ENCODE results near the gene SPOCK2. TPM values are rescaled to one million over a fixed set of nuclear protein-coding genes. Genes with fewer than 3 reads are reported as not detected.

Gene SPOCK2
- total RNA-seq, 3 donors from 2014 or later: 74.7 to 85.7 (median 83.2) TPM

DNA sequence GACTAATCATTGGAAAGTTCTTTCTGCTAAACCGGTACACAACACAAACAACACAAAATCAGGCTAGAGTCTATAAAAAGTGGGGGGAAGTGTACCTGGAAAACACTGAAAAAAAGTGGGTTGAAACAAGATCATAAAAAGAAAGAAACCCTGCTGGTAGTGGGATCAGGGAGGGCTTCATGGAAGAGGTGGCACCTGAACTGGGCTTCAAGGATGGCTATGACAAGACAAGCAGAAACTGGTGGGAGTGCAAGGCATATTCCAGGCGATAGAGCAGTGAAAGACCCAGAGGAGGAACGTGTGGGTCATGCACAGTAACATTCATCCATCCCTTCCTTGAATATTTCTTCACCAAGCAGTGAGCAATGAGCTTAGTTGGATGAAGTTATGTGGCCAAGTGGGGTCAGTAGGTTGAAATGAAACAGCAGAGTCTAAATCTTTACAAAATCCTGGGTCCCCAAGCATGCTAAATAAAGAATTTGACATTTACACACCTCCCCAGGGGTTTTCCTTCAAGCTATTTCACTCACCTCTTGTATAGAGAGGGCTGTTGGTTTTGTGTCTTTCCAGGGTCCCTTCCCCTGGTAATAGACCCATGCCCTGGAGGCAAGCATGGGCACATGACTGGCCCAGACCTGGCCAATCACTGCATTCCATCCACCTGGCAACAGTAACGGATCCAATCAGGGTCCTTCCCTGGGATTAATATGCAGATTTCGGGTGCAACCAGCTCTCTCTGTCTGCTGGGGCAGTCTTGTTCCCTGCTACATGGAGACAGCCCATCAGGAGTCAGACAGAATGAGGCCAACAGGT, 38.2 kb downstream of the SPOCK2 start:
- H3K27me3 Mint-ChIP-seq (ENCODE audit: low read depth): no peaks in the 10 kb centered on the region
- no peaks in the 10 kb centered on the region for H3K9me3 Mint-ChIP-seq
- DNase-seq (no peak), ATAC-seq (no peak)
- H3K36me3 Mint-ChIP-seq (ENCODE audit: insufficient read depth): no peaks in the 10 kb centered on the region
- H3K4me3 Mint-ChIP-seq: no peak overlapping the region
- H3K4me1 Mint-ChIP-seq (ENCODE audit: low read depth): peaks cover 5% of the 10 kb centered on the region

DNA sequence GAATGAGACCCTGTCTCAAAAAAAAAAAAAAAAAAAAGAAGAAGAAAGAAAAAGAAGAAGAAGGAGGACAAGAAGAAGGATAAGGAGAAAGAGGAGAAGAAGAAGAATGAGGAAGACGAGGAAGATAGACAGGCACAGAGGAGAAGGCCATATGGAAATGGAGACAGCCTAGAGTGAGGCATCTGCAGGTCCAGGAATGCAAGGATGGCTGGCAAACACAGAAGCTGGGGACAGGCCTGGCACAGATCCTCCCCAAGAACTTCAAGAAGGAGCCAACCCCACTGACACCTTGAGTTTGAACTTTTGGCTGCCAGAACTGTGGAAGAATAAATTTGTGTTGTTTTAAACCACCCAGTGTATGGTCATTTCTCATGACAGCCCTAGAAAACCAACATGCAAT, 38.9 kb downstream of the SPOCK2 start:
- no peak overlapping the region for H3K4me3 Mint-ChIP-seq
- DNase-seq: no peak
- H3K27me3 Mint-ChIP-seq (ENCODE audit: low read depth): no peaks in the 10 kb centered on the region
- no peaks in the 10 kb centered on the region for H3K36me3 Mint-ChIP-seq (ENCODE audit: insufficient read depth)
- ATAC-seq: no peak
- no peaks in the 10 kb centered on the region for H3K9me3 Mint-ChIP-seq
- H3K4me1 Mint-ChIP-seq (ENCODE audit: low read depth): peaks cover 5% of the 10 kb centered on the region

DNA sequence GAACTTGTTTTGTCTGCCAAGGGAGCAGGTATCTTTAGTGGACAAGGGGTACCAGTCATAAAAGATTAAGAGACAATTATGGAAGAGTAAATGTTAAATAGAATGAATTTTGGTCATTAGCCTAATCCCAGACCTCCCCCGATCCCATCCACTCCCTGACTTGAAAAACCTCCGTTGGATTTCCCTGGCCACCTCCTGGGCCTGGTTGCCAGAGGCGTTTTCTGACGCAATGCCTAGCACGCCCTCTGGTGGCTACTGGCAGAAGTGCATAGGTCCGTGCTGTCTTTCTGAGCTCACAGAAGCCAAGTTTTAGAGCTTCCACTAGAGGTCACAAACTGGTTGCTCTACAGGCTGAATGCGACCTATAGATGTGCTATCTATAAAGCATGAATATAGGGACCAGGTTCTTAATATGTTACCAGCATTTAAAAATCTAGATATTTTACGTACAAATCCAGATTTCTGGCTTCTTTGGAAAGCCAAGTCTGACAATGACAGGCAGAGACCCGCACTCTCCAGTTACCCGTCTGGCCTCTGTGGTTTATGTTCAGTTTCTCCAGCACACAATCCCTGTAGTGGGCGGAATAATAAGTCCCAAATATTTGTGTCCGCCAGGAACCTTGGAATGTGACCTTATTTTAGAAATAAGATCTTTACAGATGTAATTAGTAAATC, 39.8 kb downstream of the SPOCK2 start:
- peak; percentile 94 for DNase-seq
- no peak overlapping the region for H3K4me3 Mint-ChIP-seq
- ATAC-seq: peak; percentile 94 to 95
- H3K36me3 Mint-ChIP-seq (ENCODE audit: insufficient read depth): no peaks in the 10 kb centered on the region
- no peaks in the 10 kb centered on the region for H3K27me3 Mint-ChIP-seq (ENCODE audit: low read depth)
- no peaks in the 10 kb centered on the region for H3K9me3 Mint-ChIP-seq
- H3K4me1 Mint-ChIP-seq (ENCODE audit: low read depth): peaks cover 5% of the 10 kb centered on the region

DNA sequence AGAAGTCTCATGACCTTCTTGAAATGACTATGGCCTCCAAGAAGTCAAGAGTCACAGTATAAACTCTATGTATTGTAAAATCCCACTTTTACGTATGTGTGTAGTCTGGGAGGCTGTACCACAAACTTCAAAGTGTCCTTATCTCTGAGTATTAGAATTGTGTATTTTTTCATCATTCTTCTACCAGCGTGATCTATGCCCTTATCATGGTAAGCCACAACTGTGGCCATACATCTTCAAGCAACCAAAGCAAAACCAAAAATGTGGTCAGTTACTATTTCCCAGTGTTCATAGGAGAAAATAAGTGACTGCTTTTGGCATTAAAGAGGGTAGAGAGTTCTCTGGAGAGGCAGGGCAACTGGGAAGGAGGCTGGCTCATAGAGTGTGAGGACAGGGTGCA, 42.8 kb downstream of the SPOCK2 start:
- H3K27me3 Mint-ChIP-seq (ENCODE audit: low read depth): no peaks in the 10 kb centered on the region
- H3K9me3 Mint-ChIP-seq: no peaks in the 10 kb centered on the region
- ATAC-seq (no peak), DNase-seq (no peak)
- no peaks in the 10 kb centered on the region for H3K36me3 Mint-ChIP-seq (ENCODE audit: insufficient read depth)
- no peak overlapping the region for H3K4me3 Mint-ChIP-seq
- peaks cover 5% of the 10 kb centered on the region for H3K4me1 Mint-ChIP-seq (ENCODE audit: low read depth)

DNA sequence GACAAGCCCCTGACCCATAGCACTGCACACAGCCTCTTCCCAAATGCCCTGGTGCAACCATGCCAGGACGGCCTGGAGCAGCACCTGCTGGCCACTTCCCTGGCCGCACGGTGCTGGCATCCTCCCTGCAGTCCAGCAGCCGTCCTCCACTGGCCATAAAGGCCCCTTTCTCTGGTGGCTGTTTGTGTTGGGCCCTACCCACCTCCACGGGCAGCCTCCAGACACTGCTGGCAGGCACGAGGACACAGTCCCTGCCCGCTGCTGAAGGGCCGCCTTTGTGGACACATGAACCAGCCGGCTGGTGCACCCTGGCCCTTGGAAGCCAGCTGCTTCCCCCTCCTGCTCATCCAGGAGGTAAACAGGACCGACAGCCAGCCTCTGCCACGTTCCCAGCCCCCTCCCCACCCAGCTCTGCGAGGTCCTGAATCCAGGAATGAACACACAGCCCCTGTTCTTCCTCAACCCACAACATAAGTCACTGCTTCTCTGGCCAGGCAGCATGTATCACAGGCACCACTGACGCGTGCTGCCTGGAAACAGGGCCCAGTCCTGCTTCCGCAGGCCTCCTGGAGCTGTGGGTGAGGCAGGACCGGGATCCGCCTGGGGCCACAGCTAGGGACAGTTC, 43.8 kb downstream of the SPOCK2 start:
- DNase-seq (no peak), ATAC-seq (no peak)
- no peaks in the 10 kb centered on the region for H3K9me3 Mint-ChIP-seq
- H3K4me1 Mint-ChIP-seq (ENCODE audit: low read depth): peaks cover 5% of the 10 kb centered on the region
- H3K4me3 Mint-ChIP-seq: no peak overlapping the region
- H3K36me3 Mint-ChIP-seq (ENCODE audit: insufficient read depth): no peaks in the 10 kb centered on the region
- H3K27me3 Mint-ChIP-seq (ENCODE audit: low read depth): no peaks in the 10 kb centered on the region

DNA sequence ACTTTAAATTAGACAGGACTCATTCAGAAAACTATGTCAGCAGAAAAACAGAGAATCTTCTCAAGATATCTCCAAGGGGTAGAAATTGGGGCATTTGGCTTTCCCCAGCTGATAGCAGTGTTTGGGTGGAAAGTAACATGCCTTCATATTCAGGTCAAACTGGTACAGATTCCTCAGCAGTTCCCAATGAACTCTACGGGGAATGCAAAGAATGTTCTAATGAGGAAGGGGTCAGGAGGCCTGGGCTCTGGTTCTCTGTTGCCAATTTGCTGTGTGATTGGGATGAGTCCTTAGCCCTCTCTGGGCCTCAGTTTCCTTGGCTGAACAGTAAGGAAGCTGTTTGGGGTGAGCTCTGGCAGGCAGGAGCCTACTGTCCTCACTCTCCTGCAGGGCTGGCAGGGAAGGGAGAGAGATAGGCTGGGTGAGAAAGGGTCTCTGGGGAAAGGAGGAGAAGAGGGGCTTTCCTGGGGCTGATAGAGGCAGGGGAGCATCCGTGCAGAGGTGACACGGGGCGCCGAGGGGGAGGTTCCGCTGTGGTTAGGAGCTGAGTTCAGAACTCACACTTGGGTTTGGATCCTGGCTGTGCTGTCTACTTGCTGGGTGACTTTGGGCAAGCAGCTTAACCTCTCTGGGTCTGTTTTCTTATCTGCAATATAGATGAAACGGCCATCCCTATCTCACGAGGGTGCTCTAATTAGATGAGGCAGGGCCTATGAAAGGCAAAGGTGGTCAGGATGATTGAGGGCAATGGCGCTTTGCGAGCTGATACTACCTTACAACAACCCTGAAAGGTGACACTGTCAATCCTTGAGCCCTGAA, 45.1 kb downstream of the SPOCK2 start:
- H3K36me3 Mint-ChIP-seq (ENCODE audit: insufficient read depth): no peaks in the 10 kb centered on the region
- DNase-seq (no peak), ATAC-seq (no peak)
- no peaks in the 10 kb centered on the region for H3K9me3 Mint-ChIP-seq
- H3K4me3 Mint-ChIP-seq: no peak overlapping the region
- H3K4me1 Mint-ChIP-seq (ENCODE audit: low read depth): peaks cover under 1% of the 10 kb centered on the region
- no peaks in the 10 kb centered on the region for H3K27me3 Mint-ChIP-seq (ENCODE audit: low read depth)

DNA sequence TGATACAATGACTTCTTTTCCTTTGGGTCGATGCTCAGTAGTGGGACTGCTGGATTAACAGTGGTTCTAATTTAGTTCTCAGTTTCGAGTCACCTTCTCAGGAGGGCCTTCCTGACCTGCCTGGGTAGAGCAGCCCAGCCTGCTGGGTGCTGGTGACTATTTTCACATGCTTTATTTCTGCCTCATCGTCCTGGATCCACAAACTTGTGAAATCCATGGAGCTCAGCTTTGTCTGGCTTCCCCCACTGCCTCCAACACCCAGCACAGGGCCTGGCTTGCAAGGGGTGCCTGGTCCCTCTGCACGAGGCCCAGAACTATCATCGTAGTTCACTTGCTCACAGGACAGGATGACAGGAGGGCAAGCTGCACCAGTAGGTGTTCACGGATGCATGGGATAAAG, 46.9 kb downstream of the SPOCK2 start:
- ATAC-seq: no peak
- Mint-ChIP-seq H3K9me3 (no peaks in the 10 kb centered on the region), H3K27me3 (ENCODE audit: low read depth) (no peaks in the 10 kb centered on the region), H3K4me3 (no peak overlapping the region), H3K4me1 (ENCODE audit: low read depth) (no peaks in the 10 kb centered on the region), H3K36me3 (ENCODE audit: insufficient read depth) (no peaks in the 10 kb centered on the region)
- DNase-seq: no peak

DNA sequence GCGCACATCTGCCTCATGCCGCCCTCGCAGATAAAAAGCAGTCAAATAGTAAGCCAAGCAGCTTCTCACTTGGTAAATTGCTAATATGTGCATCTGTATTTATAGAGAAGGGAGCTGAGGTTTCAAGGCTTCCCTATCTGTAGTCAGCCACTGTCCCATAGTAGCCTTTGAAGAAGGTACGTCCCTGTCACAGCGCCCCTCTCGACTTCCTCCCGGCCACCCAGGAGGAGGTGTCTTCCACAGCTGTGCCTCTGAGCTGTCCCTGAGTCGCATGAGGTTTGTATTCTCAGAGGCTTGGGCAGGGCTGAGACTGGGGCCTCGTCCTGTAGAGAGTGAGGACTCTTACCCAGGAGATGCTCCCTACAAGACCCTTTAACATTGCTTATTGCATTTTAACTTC, 49.0 kb downstream of the SPOCK2 start:
- H3K9me3 Mint-ChIP-seq: no peaks in the 10 kb centered on the region
- DNase-seq: no peak
- no peak overlapping the region for H3K4me3 Mint-ChIP-seq
- no peaks in the 10 kb centered on the region for H3K4me1 Mint-ChIP-seq (ENCODE audit: low read depth)
- no peaks in the 10 kb centered on the region for H3K27me3 Mint-ChIP-seq (ENCODE audit: low read depth)
- ATAC-seq: peak in 1 of 2 donors; percentile 30
- H3K36me3 Mint-ChIP-seq (ENCODE audit: insufficient read depth): no peaks in the 10 kb centered on the region

DNA sequence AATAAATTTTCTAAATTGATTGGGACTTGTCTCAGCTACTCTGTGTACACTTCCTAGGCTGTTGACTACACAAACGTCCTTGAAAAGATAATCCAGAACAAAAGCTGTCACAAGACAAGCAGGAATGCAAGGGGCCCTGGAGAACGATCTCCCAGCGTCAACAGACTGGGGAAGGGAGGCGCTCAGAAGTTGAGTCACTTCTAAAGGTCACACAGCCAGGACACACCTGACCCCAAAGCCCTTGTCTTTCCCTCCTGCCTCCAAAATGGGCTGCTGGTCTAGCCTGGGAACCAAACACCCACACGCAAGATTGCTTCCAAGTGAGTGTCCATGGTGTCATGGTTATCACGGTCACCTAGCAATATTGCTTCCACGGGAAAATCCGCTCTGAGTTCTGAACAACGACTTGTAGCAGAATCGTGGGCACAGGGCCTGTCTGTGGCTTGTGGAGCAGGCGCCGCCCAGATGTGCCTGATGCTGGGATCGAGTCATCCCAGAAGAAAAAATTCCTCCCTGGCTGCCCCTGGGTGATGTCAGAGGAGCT, 49.8 kb downstream of the SPOCK2 start:
- Mint-ChIP-seq H3K9me3 (no peaks in the 10 kb centered on the region), H3K4me1 (ENCODE audit: low read depth) (no peaks in the 10 kb centered on the region), H3K27me3 (ENCODE audit: low read depth) (no peaks in the 10 kb centered on the region), H3K4me3 (no peak overlapping the region), H3K36me3 (ENCODE audit: insufficient read depth) (no peaks in the 10 kb centered on the region)
- ATAC-seq (no peak), DNase-seq (no peak)

DNA sequence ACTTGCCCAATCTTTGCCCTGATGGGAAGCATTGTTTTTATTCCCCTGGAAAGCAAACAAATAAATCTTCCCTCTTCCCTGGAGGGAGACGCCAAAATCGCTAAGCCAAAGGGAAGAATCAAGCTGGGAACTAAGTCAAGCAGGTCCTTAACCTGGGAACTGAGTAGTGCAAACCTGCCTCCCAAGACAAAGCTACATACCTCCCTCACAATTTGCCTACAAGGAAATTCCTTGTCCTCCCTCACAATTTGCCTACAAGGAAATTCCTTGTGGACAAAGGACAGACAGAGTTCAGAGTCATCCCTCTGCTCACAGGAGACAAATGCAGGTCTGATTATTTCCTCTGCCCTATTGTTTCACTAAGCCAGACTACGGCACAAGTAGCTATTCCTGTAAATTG, 50.5 kb downstream of the SPOCK2 start:
- Mint-ChIP-seq H3K36me3 (ENCODE audit: insufficient read depth) (no peaks in the 10 kb centered on the region), H3K9me3 (no peaks in the 10 kb centered on the region), H3K27me3 (ENCODE audit: low read depth) (no peaks in the 10 kb centered on the region), H3K4me1 (ENCODE audit: low read depth) (no peaks in the 10 kb centered on the region), H3K4me3 (no peak overlapping the region)
- DNase-seq: no peak
- no peak for ATAC-seq

DNA sequence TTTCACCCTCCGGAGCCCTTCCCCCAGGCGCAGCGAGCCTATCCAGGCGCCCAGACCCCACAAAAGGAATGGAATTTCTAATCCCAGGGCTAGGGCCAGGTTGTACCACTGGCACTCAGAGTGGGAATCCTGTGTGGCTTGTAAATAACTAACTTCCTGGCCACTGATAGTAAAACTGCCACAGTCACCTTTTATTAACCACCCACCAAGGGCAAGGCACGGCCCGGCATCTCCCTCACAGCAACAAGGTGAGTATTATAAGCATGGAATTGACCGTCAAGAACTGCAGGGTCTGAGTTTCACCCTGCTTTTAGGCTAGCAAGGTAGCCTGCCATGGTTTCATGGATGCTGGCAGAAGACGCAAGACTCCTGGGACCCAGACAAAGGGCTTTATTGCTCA, 51.1 kb downstream of the SPOCK2 start:
- Mint-ChIP-seq H3K9me3 (no peaks in the 10 kb centered on the region), H3K4me1 (ENCODE audit: low read depth) (no peaks in the 10 kb centered on the region), H3K27me3 (ENCODE audit: low read depth) (no peaks in the 10 kb centered on the region), H3K4me3 (no peak overlapping the region), H3K36me3 (ENCODE audit: insufficient read depth) (no peaks in the 10 kb centered on the region)
- DNase-seq (no peak), ATAC-seq (no peak)

DNA sequence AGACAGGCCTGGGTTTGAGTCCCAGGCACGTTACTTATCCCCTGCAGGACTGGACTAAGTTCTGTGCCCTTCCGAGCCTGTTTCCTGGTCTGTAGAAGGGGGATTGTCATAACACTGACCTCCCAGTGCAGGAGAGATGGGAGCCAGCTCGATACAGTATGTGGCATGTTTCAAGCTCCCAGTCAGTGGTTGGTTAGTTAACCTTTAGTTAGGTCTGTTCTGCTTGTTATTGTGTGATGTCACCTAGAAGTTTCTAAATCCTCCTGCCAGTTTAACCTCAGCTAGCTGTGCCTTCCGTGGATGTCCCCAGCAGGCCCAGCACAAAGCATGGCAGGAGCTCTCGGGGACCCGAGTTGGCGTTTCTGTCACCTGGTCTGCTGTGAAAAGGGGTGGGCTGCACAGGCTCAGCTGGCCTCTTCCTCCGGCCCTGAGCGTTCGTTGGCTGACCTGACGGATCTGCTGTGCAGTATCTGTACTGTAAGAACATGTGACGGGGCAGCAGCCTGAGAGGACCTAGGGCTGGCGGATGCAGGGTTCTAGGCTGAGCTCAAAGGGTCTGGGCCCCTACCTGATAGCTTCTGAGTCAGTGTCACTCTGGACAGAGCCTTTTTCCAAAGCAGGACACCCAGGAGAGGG, 53.0 kb downstream of the SPOCK2 start:
- no peaks in the 10 kb centered on the region for H3K36me3 Mint-ChIP-seq (ENCODE audit: insufficient read depth)
- H3K4me3 Mint-ChIP-seq: no peak overlapping the region
- no peak for ATAC-seq
- H3K4me1 Mint-ChIP-seq (ENCODE audit: low read depth): no peaks in the 10 kb centered on the region
- peaks cover 3% of the 10 kb centered on the region for H3K27me3 Mint-ChIP-seq (ENCODE audit: low read depth)
- no peak for DNase-seq
- H3K9me3 Mint-ChIP-seq: no peaks in the 10 kb centered on the region

DNA sequence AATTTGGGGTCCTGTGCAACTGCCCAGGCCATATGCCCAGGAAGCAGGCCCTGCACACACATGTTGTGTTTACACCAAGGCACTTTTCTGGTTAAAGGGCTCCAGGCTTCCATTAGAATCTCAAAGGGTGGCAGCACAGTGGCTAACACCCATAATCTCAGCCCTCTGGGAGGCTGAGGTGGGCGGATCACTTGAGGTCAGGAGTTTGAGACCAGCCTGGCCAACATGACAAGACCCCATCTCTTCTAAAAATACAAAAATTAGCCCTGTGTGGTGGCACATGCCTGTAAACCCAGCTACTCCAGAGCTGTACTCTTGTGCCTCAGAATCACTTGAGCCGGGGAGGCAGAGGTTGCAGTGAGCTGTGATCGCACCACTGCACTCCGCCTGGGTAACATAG, 53.6 kb downstream of the SPOCK2 start:
- H3K27me3 Mint-ChIP-seq (ENCODE audit: low read depth): peaks cover 3% of the 10 kb centered on the region
- DNase-seq (no peak), ATAC-seq (no peak)
- no peaks in the 10 kb centered on the region for H3K36me3 Mint-ChIP-seq (ENCODE audit: insufficient read depth)
- no peak overlapping the region for H3K4me3 Mint-ChIP-seq
- no peaks in the 10 kb centered on the region for H3K9me3 Mint-ChIP-seq
- no peaks in the 10 kb centered on the region for H3K4me1 Mint-ChIP-seq (ENCODE audit: low read depth)

Data from activated T-cell treated with anti-CD3 and anti-CD28 coated beads, Interleukin-2, amount 50 U/mL, for 4 hours (primary cell).